Mucosa of descending colon (tissue), 3 donors: ENCODE data around the gene HOMER1. TPM values are rescaled to one million over a fixed set of nuclear protein-coding genes. Genes with fewer than 3 reads are reported as not detected.

Experiments used
- ATAC-seq: fragments of 200-7000 bp; cut with Tn5 transposase; one replicate; pipeline ENCODE4 v1.9.1; 2020; ENCODE audit warnings: mild to moderate bottlenecking, moderate library complexity
- DNase-seq, 3 donors: peaks; one replicate each; pipeline ENCODE4 v3.0.0-alpha.2; 2020
- H3K36me3 ChIP-seq: fragments of 200-600 bp; one replicate; pipeline ENCODE4 v1.8.0; 2021; ENCODE audit warnings: low read depth, mild to moderate bottlenecking
- H3K4me1 ChIP-seq: fragments of 200-600 bp; one replicate; pipeline ENCODE4 v1.8.0; 2021; ENCODE audit warnings: low read depth, mild to moderate bottlenecking
- H3K4me3 ChIP-seq: fragments of 200-600 bp; one replicate; pipeline ENCODE4 v1.8.0; 2021; ENCODE audit warnings: mild to moderate bottlenecking
- H3K9me3 ChIP-seq: fragments of 200-600 bp; one replicate; pipeline ENCODE4 v1.8.0; 2021; ENCODE audit warnings: mild to moderate bottlenecking
- intact Hi-C, 2 donors: fragments of 100-400 bp; cut with DNase I in 1 of 2; cut with micrococcal nuclease in 1 of 2; formaldehyde crosslinking; loops; one replicate each; pipeline versions ENCODE4 v1.11.0 to v1.11.1; 2022; cut with DNase I, micrococcal nuclease
- total RNA-seq, 3 donors: library from RNA; stranded (reverse); fragmentation: NEBNext Ultra II Directional in 2 of 3; extraction: Animal tissue kit (Norgen Biotek cat#: 25700) in 2 of 3; gene quantifications; one replicate each; pipeline versions ENCODE4 v1.2.1 to v1.2.4, GENCODE V29; 2021 to 2023
- TF ChIP-seq, protein P1 (sequence below): fragments of 200-600 bp; IDR thresholded peaks from one replicate; pipeline ENCODE4 v1.8.0; 2022; ENCODE audit warnings: antibody characterized with exemption, mild to moderate bottlenecking
- donor health status: DM: no; HTN: no; CAD: no; lungs with moderate emphysema.
- donor health status: DM: no; HTN: no; CAD: no.
- donor health status: DM: no; HTN: yes; CAD: no.

Gene HOMER1
- total RNA-seq, 3 donors from 2014 or later: 1.1 to 7.4 (median 2.2) TPM

- TF ChIP-seq, protein P1, sequence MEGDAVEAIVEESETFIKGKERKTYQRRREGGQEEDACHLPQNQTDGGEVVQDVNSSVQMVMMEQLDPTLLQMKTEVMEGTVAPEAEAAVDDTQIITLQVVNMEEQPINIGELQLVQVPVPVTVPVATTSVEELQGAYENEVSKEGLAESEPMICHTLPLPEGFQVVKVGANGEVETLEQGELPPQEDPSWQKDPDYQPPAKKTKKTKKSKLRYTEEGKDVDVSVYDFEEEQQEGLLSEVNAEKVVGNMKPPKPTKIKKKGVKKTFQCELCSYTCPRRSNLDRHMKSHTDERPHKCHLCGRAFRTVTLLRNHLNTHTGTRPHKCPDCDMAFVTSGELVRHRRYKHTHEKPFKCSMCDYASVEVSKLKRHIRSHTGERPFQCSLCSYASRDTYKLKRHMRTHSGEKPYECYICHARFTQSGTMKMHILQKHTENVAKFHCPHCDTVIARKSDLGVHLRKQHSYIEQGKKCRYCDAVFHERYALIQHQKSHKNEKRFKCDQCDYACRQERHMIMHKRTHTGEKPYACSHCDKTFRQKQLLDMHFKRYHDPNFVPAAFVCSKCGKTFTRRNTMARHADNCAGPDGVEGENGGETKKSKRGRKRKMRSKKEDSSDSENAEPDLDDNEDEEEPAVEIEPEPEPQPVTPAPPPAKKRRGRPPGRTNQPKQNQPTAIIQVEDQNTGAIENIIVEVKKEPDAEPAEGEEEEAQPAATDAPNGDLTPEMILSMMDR: peak; percentile 38
- H3K9me3 ChIP-seq: no peaks in the 10 kb centered on the region
- ATAC-seq (peak; percentile 36), DNase-seq (no peak)
- H3K36me3 ChIP-seq: no peaks in the 10 kb centered on the region
- H3K4me1 ChIP-seq: no peaks in the 10 kb centered on the region
- intact Hi-C loops: loop anchor here (1.0 to 10.0 kb wide), 3 partner anchors 330 to 440 kb away; no protein-coding TSS in a partner anchor
- H3K4me3 ChIP-seq: no peak overlapping the region
Measured at GRCh38 chr5:79464695-79465332, 49.1 kb downstream of the HOMER1 start.

DNA sequence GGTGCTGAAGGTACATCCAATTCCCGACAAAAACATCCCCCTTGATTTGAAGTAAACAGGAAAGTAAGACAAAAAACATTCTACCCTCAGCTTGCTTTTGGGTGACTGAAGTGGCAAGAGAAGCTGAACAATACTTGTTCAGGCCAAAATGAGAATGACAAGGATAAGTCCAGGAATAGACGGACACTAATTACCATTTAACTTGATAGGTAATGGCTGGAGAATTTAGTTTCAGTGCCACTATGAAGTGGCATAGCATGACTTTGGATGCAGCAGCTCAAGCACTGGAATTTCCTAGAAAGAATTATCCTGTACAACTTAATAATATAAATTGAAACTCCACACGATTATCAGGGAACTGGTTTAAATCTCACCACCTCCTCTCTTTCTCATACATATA, 49.7 kb downstream of the HOMER1 start:
- intact Hi-C loops: loop anchor here (1.0 to 10.0 kb wide), 3 partner anchors 329 to 439 kb away; no protein-coding TSS in a partner anchor
- Histone ChIP-seq H3K9me3 (no peaks in the 10 kb centered on the region), H3K4me3 (no peak overlapping the region), H3K36me3 (no peaks in the 10 kb centered on the region), H3K4me1 (no peaks in the 10 kb centered on the region)
- TF ChIP-seq, protein P1: no peak
- no peak for ATAC-seq
- DNase-seq: no peak

DNA sequence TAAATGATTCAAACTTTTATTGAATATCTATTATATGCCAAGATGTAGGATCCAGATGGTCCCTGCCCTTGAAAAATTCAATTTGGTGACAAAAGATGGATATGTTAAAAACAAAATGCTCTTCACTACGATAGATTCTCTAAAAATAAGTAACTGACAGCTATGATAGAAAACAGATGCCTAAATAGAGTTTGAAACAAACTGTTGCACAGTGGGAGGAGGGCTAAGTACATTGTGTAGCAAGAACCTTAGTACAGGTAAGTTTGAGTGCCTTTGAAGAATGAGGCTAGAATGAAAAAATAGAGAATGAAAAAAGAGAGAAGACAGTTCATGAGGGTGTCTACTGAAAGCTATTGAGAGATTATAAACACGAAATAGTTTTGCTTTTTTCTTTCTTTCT, 54.3 kb downstream of the HOMER1 start:
- DNase-seq (no peak), ATAC-seq (no peak)
- Histone ChIP-seq H3K36me3 (no peaks in the 10 kb centered on the region), H3K4me1 (no peaks in the 10 kb centered on the region), H3K4me3 (no peak overlapping the region), H3K9me3 (no peaks in the 10 kb centered on the region)
- intact Hi-C loops: loop anchor here (10.0 kb wide), 2 partner anchors 325 to 435 kb away; no protein-coding TSS in a partner anchor
- TF ChIP-seq, protein P1: no peak

- DNase-seq (no peak), ATAC-seq (no peak)
- H3K4me1 ChIP-seq: no peaks in the 10 kb centered on the region
- H3K9me3 ChIP-seq: no peaks in the 10 kb centered on the region
- TF ChIP-seq, protein P1: no peak
- H3K4me3 ChIP-seq: no peak overlapping the region
- no peaks in the 10 kb centered on the region for H3K36me3 ChIP-seq
- intact Hi-C loops: no loop called here
Measured at GRCh38 chr5:79456890-79457583, 56.9 kb downstream of the HOMER1 start.

- intact Hi-C loops: no loop called here
- Histone ChIP-seq H3K36me3 (no peaks in the 10 kb centered on the region), H3K4me1 (no peaks in the 10 kb centered on the region), H3K9me3 (no peaks in the 10 kb centered on the region), H3K4me3 (no peak overlapping the region)
- ATAC-seq: no peak
- DNase-seq: no peak
- TF ChIP-seq, protein P1: no peak
Measured at GRCh38 chr5:79456400-79456799, 57.5 kb downstream of the HOMER1 start.
